Measurements from ENCODE around the gene HAGHL. TPM values are rescaled to one million over a fixed set of nuclear protein-coding genes. Genes with fewer than 3 reads are reported as not detected.
"Not testable (repeated sequence)": the region's sequence is repeated elsewhere in the genome, so short reads cannot be mapped to it uniquely, and the experiment has no call there.

Gene HAGHL
- total and polyA plus RNA-seq, 4 donors, result 7.4 to 51.1 (median 31.8) TPM

DNA sequence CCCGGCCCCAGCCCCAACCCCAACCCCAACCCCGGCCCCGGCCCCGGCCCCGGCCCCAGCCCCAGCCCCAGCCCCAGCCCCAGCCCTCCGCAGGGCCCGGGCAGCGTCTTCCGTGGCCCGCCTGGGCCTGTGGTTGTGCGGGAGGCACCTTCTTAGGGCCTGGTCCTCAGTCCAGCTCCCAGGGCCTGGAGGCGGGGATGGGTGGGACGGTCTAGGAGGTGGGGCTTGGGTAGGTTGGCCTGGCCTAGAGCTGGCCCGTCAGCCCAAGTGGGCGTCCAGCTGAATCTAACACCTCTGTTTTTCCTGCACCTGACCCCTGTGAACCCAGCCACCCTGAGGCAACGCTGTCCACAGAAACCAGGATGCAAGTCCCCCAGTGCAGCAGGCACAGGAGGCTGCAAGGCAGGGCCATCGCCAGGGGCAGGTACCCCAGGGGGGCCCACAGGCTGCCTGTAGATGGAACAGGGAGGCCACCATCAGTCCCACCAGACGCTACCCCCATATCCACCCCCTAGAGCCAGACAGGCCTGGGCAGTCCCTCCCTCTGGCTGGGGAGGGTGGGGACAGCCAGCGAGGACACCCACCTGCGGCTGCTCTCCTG lies 42.4 kb downstream of the HAGHL start:
- H3K9me3 ChIP-seq (ENCODE audit: control insufficient read depth, insufficient read depth, low read length), result no peaks in the 10 kb centered on the region
- no peak for DNase-seq (ENCODE audit: low read depth in 4 of 6, low spot score in 6 of 6)
- H3K36me3 ChIP-seq (ENCODE audit: control insufficient read depth, insufficient read depth, low read length), result no peaks in the 10 kb centered on the region
- no peak overlapping the region for H3K4me3 ChIP-seq (ENCODE audit: low read depth, low read length)
- WGBS (ENCODE audit: insufficient coverage), result 79% methylated on average over 12 of the region's 20 CpGs
- no peaks in the 10 kb centered on the region for H3K27me3 ChIP-seq (ENCODE audit: control insufficient read depth, insufficient read depth, low read length)
- no peak overlapping the region for H3K27ac ChIP-seq (ENCODE audit: low read depth, low read length)
- no peaks in the 10 kb centered on the region for H3K4me1 ChIP-seq (ENCODE audit: control insufficient read depth, insufficient read depth, low read length)

DNA sequence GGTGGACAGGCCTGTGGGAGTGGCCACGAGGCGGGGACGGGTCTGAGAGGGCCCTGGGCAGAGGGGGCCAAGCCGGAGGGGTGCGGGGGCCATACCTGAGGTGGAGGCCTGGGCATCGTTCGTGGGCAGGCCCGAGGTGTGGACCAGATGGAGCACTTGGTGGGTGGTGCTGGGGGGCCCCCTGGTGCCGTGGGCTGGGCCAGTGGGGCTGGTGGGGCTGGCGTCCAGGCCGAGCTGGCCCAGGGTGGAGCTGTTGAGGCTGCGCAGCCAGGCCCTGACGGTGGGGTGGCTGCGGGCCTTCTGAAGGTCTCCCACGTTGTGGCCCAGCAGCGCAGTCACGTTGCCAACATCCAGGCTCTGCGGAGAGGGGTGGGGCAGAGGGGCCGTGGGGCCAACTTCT lies 43.0 kb downstream of the HAGHL start:
- Histone ChIP-seq H3K4me1 (ENCODE audit: control insufficient read depth, insufficient read depth, low read length) (no peaks in the 10 kb centered on the region), H3K27me3 (ENCODE audit: control insufficient read depth, insufficient read depth, low read length) (no peaks in the 10 kb centered on the region), H3K36me3 (ENCODE audit: control insufficient read depth, insufficient read depth, low read length) (no peaks in the 10 kb centered on the region), H3K4me3 (ENCODE audit: low read depth, low read length) (no peak overlapping the region), H3K9me3 (ENCODE audit: control insufficient read depth, insufficient read depth, low read length) (no peaks in the 10 kb centered on the region), H3K27ac (ENCODE audit: low read depth, low read length) (no peak overlapping the region)
- no peak for DNase-seq (ENCODE audit: low read depth in 4 of 6, low spot score in 6 of 6)
- WGBS (ENCODE audit: insufficient coverage), result 77% methylated on average over 19 of the region's 19 CpGs

GRCh38 chr16:770411-770810 lies 43.5 kb downstream of the HAGHL start:
- Histone ChIP-seq H3K36me3 (ENCODE audit: control insufficient read depth, insufficient read depth, low read length) (no peaks in the 10 kb centered on the region), H3K4me1 (ENCODE audit: control insufficient read depth, insufficient read depth, low read length) (no peaks in the 10 kb centered on the region), H3K27ac (ENCODE audit: low read depth, low read length) (no peak overlapping the region), H3K4me3 (ENCODE audit: low read depth, low read length) (no peak overlapping the region), H3K9me3 (ENCODE audit: control insufficient read depth, insufficient read depth, low read length) (no peaks in the 10 kb centered on the region), H3K27me3 (ENCODE audit: control insufficient read depth, insufficient read depth, low read length) (no peaks in the 10 kb centered on the region)
- WGBS (ENCODE audit: insufficient coverage), result no CpG with 5 or more reads among the region's 13 CpGs
- no peak for DNase-seq (ENCODE audit: low read depth in 4 of 6, low spot score in 6 of 6)

DNA sequence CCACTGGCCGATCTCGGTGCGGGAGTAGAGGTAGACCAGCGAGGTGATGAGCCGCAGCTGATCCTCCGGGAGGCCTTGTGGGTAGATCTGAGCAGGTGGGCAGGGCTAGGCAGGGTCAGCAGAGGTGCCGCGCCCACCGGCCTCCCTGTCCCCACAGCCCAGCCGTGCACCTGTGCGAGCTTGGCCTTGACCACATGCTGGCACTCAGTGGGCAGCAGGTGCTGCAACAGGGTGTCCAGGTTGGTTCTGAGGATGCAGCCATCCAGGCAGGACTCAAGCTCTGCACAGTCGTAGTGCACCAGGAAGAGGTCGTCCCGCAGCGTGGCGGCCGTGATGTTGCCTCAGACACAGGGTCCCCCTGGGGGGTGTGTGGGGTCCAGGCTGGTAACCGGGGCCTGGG lies 46.1 kb downstream of the HAGHL start:
- no peak overlapping the region for H3K4me3 ChIP-seq (ENCODE audit: low read depth, low read length)
- H3K27ac ChIP-seq (ENCODE audit: low read depth, low read length), result no peak overlapping the region
- H3K9me3 ChIP-seq (ENCODE audit: control insufficient read depth, insufficient read depth, low read length), result no peaks in the 10 kb centered on the region
- WGBS (ENCODE audit: insufficient coverage), result 84% methylated on average over 18 of the region's 18 CpGs
- DNase-seq (ENCODE audit: low read depth in 4 of 6, low spot score in 6 of 6), result no peak
- no peaks in the 10 kb centered on the region for H3K4me1 ChIP-seq (ENCODE audit: control insufficient read depth, insufficient read depth, low read length)
- H3K36me3 ChIP-seq (ENCODE audit: control insufficient read depth, insufficient read depth, low read length), result no peaks in the 10 kb centered on the region
- H3K27me3 ChIP-seq (ENCODE audit: control insufficient read depth, insufficient read depth, low read length), result no peaks in the 10 kb centered on the region

DNA sequence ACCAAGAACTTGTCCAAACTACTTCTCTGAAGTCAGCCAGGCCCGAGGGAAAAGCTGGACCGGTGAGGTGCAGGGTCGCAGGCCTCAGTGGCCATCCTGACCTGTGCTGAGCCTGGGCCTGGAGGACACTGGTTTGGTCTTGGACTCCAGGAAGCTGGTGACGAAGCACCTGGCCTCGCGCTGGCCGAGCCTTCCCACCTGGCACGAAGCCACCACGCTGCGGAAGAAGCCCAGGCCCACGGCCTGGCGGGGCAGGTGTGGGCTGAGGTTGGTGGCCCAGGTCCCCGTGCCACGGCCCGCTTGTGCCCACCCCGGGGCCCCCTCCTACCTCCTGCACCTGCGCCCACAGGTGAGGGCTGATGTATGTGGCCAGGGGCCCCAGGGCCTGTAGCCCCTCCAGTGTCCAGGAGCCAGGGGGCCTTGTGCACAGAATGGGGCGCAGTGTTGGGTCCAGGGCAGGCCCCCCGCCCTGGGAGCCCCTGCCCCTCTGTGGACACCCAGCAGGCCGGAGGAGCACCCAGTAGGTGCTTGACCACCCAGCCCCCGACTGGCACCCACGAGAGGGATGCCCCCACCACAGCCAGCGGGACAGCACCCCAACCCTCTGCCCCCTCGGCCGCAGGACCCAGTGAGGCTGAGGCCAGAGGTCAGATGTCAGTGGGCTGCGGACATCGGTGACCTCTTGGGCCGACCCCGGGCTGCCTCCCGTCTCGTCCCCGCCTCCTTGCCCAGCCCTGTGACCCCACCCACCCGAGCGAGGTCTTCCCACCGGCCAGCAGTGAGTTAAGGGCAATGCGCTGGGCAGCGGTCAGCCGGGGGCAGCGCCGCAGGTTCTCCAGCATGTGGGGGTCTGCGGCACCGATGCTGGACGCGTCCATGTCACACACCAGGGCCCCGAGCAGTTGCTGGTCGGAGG lies 47.4 kb downstream of the HAGHL start:
- 72% methylated on average over 42 of the region's 46 CpGs for WGBS (ENCODE audit: insufficient coverage)
- Histone ChIP-seq H3K27ac (ENCODE audit: low read depth, low read length) (no peak overlapping the region), H3K27me3 (ENCODE audit: control insufficient read depth, insufficient read depth, low read length) (no peaks in the 10 kb centered on the region), H3K4me1 (ENCODE audit: control insufficient read depth, insufficient read depth, low read length) (no peaks in the 10 kb centered on the region), H3K4me3 (ENCODE audit: low read depth, low read length) (no peak overlapping the region), H3K9me3 (ENCODE audit: control insufficient read depth, insufficient read depth, low read length) (no peaks in the 10 kb centered on the region), H3K36me3 (ENCODE audit: control insufficient read depth, insufficient read depth, low read length) (no peaks in the 10 kb centered on the region)
- DNase-seq (ENCODE audit: low read depth in 4 of 6, low spot score in 6 of 6), result no peak

GRCh38 chr16:775236-775796 lies 48.4 kb downstream of the HAGHL start:
- Histone ChIP-seq H3K36me3 (ENCODE audit: control insufficient read depth, insufficient read depth, low read length) (no peaks in the 10 kb centered on the region), H3K4me1 (ENCODE audit: control insufficient read depth, insufficient read depth, low read length) (no peaks in the 10 kb centered on the region), H3K27ac (ENCODE audit: low read depth, low read length) (no peak overlapping the region), H3K27me3 (ENCODE audit: control insufficient read depth, insufficient read depth, low read length) (no peaks in the 10 kb centered on the region), H3K4me3 (ENCODE audit: low read depth, low read length) (no peak overlapping the region), H3K9me3 (ENCODE audit: control insufficient read depth, insufficient read depth, low read length) (no peaks in the 10 kb centered on the region)
- 79% methylated on average over 35 of the region's 36 CpGs for WGBS (ENCODE audit: insufficient coverage)
- DNase-seq (ENCODE audit: low read depth in 4 of 6, low spot score in 6 of 6), result no peak

DNA sequence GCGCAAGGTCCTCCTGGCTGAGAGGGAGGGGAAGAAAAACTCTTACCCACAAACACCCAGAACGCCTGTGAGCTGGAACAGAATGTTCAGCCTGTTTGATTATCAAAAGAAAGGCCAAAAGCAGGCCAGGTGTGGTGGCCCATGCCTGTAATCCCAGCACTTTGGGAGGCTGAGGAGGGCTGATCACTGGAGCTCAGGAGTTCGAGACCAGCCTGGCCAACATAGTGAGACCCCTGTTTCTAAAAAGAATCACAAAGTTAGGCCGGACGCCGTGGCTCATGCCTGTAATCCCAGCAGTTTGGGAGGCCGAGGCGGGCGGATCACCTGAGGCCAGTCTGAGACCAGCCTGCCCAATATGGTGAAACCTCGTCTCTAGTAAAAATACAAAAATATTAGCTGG lies 49.4 kb downstream of the HAGHL start:
- not testable (repeated sequence) for H3K9me3 ChIP-seq (ENCODE audit: control insufficient read depth, insufficient read depth, low read length); H3K27ac ChIP-seq (ENCODE audit: low read depth, low read length); DNase-seq (ENCODE audit: low read depth in 4 of 6, low spot score in 6 of 6); H3K4me3 ChIP-seq (ENCODE audit: low read depth, low read length); H3K27me3 ChIP-seq (ENCODE audit: control insufficient read depth, insufficient read depth, low read length); H3K36me3 ChIP-seq (ENCODE audit: control insufficient read depth, insufficient read depth, low read length); H3K4me1 ChIP-seq (ENCODE audit: control insufficient read depth, insufficient read depth, low read length)
- WGBS (ENCODE audit: insufficient coverage), result 97% methylated on average over 5 of the region's 10 CpGs

GRCh38 chr16:776824-777223 lies 49.9 kb downstream of the HAGHL start:
- Histone ChIP-seq H3K4me3 (ENCODE audit: low read depth, low read length) (no peak overlapping the region), H3K27ac (ENCODE audit: low read depth, low read length) (no peak overlapping the region), H3K9me3 (ENCODE audit: control insufficient read depth, insufficient read depth, low read length) (no peaks in the 10 kb centered on the region), H3K4me1 (ENCODE audit: control insufficient read depth, insufficient read depth, low read length) (no peaks in the 10 kb centered on the region), H3K27me3 (ENCODE audit: control insufficient read depth, insufficient read depth, low read length) (no peaks in the 10 kb centered on the region), H3K36me3 (ENCODE audit: control insufficient read depth, insufficient read depth, low read length) (no peaks in the 10 kb centered on the region)
- DNase-seq (ENCODE audit: low read depth in 4 of 6, low spot score in 6 of 6), result no peak
- 87% methylated on average over 8 of the region's 9 CpGs for WGBS (ENCODE audit: insufficient coverage)

- no peaks in the 10 kb centered on the region for H3K9me3 ChIP-seq (ENCODE audit: control insufficient read depth, insufficient read depth, low read length)
- H3K4me3 ChIP-seq (ENCODE audit: low read depth, low read length), result no peak overlapping the region
- no peak for DNase-seq (ENCODE audit: low read depth in 4 of 6, low spot score in 6 of 6)
- H3K36me3 ChIP-seq (ENCODE audit: control insufficient read depth, insufficient read depth, low read length), result no peaks in the 10 kb centered on the region
- no peaks in the 10 kb centered on the region for H3K27me3 ChIP-seq (ENCODE audit: control insufficient read depth, insufficient read depth, low read length)
- H3K4me1 ChIP-seq (ENCODE audit: control insufficient read depth, insufficient read depth, low read length), result peaks cover 2% of the 10 kb centered on the region
- WGBS (ENCODE audit: insufficient coverage), result 68% methylated on average over 16 of the region's 16 CpGs
- H3K27ac ChIP-seq (ENCODE audit: low read depth, low read length), result no peak overlapping the region
Measured at GRCh38 chr16:777826-778225, 50.9 kb downstream of the HAGHL start.

Data from spinal cord (tissue), 10 donors.